Activated T-helper 1 cell treated with Interleukin-2 at 50 U/mL for 16 hours (primary cell): ENCODE measurements around the gene TEDC2.
"Not testable (repeated sequence)": the region's sequence is repeated elsewhere in the genome, so short reads cannot be mapped to it uniquely, and the experiment has no call there.

Experiments used
- DNase-seq: peaks from one replicate; pipeline ENCODE4 v3.0.0-alpha.2; 2020; ENCODE audit warnings: low read depth

TEDC2 gene

GRCh38 chr16:2459647-2460390 is at the start of gene TEDC2:
Gene TEDC2 (plus strand): TSS chr16:2460109. CDS start chr16:2460145, 36 bp downstream.
- peak; percentile 95 for DNase-seq

- DNase-seq = no peak
These were observed 44.8 kb upstream of the TEDC2 start for GRCh38 chr16:2415085-2415484.

- DNase-seq = no peak
These were observed 39.9 kb upstream of the TEDC2 start for GRCh38 chr16:2420035-2420434.

GRCh38 chr16:2422123-2422867 is 37.6 kb upstream of the TEDC2 start:
- DNase-seq = no peak

- DNase-seq = no peak
These were observed 35.6 kb upstream of the TEDC2 start for GRCh38 chr16:2424061-2425007.

GRCh38 chr16:2425008-2425518 is 34.8 kb upstream of the TEDC2 start:
- no peak for DNase-seq

GRCh38 chr16:2425825-2426430 is 34.0 kb upstream of the TEDC2 start:
- no peak for DNase-seq

GRCh38 chr16:2426941-2427361 is 33.0 kb upstream of the TEDC2 start:
- DNase-seq = no peak

GRCh38 chr16:2427526-2427925 is 32.4 kb upstream of the TEDC2 start:
- DNase-seq = no peak

GRCh38 chr16:2428051-2428783 is 31.7 kb upstream of the TEDC2 start:
- no peak for DNase-seq

- no peak for DNase-seq
These were observed 31.2 kb upstream of the TEDC2 start for GRCh38 chr16:2428784-2429033.

GRCh38 chr16:2429034-2429770 is 30.7 kb upstream of the TEDC2 start, which contains the start of gene CCNF:
Gene CCNF (plus strand): TSS chr16:2429447. CDS start chr16:2429482, 35 bp downstream.
- DNase-seq = peak; percentile 98

- DNase-seq = no peak
These were observed 29.9 kb upstream of the TEDC2 start for GRCh38 chr16:2429771-2430663.

- DNase-seq = no peak
These were observed 27.6 kb upstream of the TEDC2 start for GRCh38 chr16:2432286-2432685.

- DNase-seq = no peak
These were observed 27.0 kb upstream of the TEDC2 start for GRCh38 chr16:2432801-2433505.

GRCh38 chr16:2435236-2435635 is 24.7 kb upstream of the TEDC2 start:
- not testable (repeated sequence) for DNase-seq

GRCh38 chr16:2436110-2436509 is 23.8 kb upstream of the TEDC2 start:
- no peak for DNase-seq

- DNase-seq = no peak
These were observed 22.7 kb upstream of the TEDC2 start for GRCh38 chr16:2437032-2437790.
